ENCODE measurements around the gene KDM2A.
A peak's percentile ranks its signal among the peaks of the same experiment; 100 is the strongest.

KDM2A gene

DNA sequence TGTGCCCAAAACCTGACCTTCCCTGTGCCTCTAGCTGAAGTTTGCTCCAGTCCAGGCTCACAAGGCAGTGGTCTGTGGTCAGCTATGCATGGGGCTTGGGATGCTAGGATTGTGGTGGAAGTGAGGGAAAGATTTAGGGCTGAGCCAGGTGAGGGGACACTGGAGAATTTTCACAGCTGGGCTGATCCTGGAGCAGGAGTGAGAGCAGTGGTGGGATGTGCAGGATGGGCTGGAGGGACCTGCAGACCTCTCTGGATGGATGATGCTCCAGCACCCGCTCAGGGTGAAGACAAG is 23.9 kb upstream of the KDM2A start:
- DNase-seq (ENCODE audit: insufficient read length) (no peak), FAIRE-seq (no peak)
- TF ChIP-seq POLR2A (IDR thresholded peaks at IDR 0.05; ENCODE audit: low read depth, low read length) (no peak), TAF1 (IDR thresholded peaks at IDR 0.05; ENCODE audit: borderline replicate concordance, low read depth, low read length) (no peak), POLR2AphosphoS5 (IDR thresholded peaks at IDR 0.05; ENCODE audit: low read depth, low read length) (no peak)

DNA sequence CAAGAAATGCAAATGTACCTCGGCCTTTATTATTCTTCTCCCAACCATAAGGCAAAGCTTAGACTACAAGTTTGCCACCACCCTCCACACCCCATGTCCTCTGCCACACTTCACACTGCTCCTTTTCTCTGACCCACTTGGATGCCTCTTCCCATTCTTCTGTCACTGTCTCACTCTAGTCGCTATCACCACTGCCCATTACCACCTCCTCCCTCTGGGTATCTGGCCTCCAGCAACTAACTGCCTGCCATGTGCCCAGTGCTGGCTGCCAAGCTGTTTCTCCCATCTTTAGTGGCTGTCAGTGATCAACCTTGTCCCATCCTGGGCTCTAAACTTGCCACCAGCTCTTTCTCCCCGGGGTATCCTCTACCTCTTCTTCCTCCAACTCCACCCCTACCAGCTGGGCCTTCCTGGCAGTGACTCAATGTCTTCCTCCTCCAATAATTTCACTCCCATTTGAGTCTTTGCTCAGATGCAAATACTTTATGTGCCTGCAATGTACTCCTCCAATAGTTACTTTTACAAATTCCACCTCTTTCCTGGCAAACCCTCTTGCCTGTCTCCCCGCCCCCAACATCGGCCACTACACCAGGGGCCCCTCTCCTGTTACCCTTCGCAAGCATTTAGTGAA is 20.1 kb upstream of the KDM2A start:
- FAIRE-seq (peak; percentile 82), DNase-seq (ENCODE audit: insufficient read length) (no peak)
- TF ChIP-seq POLR2A (IDR thresholded peaks at IDR 0.05; ENCODE audit: low read depth, low read length) (no peak), POLR2AphosphoS5 (IDR thresholded peaks at IDR 0.05; ENCODE audit: low read depth, low read length) (no peak), TAF1 (IDR thresholded peaks at IDR 0.05; ENCODE audit: borderline replicate concordance, low read depth, low read length) (no peak)

DNA sequence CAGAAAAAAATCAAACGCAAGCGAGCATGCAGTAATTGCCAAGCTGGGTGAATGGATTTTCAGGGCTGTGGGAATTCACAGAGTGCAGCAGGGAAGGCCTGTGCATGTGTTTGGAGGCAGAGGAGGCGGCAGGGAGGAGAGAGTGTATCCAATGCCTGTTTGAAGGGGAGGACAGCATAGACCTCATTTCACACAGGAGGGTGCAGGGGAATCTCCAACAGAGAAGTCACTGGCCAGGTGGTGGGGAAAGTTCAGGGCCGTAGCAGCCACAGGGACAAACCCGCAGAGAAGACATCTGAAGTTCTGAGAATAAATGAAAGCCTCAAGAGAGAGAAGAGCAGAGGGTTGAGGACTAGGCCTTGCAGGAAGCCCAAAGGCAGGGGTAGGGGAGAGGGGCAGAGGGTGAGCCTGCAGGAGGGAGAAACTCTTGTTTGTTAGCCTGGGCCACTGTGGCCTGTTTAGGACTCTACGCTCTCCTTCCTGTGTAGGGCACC is 19.2 kb upstream of the KDM2A start:
- FAIRE-seq: peak; percentile 96
- TF ChIP-seq POLR2AphosphoS5 (IDR thresholded peaks at IDR 0.05; ENCODE audit: low read depth, low read length): no peak
- TF ChIP-seq POLR2A (IDR thresholded peaks at IDR 0.05; ENCODE audit: low read depth, low read length): peak; percentile 50; the same call in 1 of the 2 replicates
- no peak for DNase-seq (ENCODE audit: insufficient read length)

DNA sequence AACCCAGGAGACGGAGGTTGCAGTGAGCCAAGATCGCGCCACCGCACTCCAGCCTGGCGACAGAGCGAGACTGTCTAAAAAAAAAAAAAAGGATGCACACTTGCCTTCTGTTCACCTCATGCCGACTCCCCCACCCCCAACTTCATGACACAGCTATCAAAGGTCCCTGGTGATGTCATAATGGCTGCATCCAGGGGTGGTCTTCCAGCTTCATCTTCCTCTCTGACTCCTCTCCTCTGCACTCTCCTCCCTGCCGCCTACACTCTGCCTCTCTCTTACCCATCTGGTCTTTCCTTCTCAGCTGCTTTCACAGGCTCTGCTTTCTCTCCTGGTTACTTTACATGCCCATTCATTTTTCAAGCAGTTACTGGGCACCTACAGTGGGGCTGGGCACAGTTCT is 16.4 kb upstream of the KDM2A start:
- no peak for TF ChIP-seq POLR2AphosphoS5 (IDR thresholded peaks at IDR 0.05; ENCODE audit: low read depth, low read length)
- no peak for TF ChIP-seq TAF1 (IDR thresholded peaks at IDR 0.05; ENCODE audit: borderline replicate concordance, low read depth, low read length)
- no peak for TF ChIP-seq POLR2A (IDR thresholded peaks at IDR 0.05; ENCODE audit: low read depth, low read length)
- DNase-seq (ENCODE audit: insufficient read length) (no peak), FAIRE-seq (no peak)

DNA sequence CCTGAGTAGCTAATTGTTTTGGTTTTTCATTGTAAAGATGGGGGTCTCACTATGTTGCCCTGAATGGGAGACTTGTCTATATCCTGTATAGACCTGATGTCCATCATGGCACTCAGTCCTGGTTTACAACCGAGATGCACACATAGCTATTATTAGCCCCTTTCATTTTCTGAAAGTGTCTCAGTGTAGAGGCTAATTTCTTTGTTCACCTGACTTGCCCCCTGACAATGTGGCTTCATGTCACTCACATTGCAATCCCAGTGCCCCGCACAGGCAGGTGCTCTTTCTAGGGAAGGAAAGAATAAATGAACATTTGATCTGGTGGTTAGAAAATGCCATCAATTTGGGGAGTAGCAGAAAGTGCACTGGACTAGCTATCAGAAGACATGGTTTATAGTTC is 13.1 kb upstream of the KDM2A start:
- FAIRE-seq: peak; percentile 71
- TF ChIP-seq POLR2AphosphoS5 (IDR thresholded peaks at IDR 0.05; ENCODE audit: low read depth, low read length) (no peak), TAF1 (IDR thresholded peaks at IDR 0.05; ENCODE audit: borderline replicate concordance, low read depth, low read length) (no peak), POLR2A (IDR thresholded peaks at IDR 0.05; ENCODE audit: low read depth, low read length) (no peak)

DNA sequence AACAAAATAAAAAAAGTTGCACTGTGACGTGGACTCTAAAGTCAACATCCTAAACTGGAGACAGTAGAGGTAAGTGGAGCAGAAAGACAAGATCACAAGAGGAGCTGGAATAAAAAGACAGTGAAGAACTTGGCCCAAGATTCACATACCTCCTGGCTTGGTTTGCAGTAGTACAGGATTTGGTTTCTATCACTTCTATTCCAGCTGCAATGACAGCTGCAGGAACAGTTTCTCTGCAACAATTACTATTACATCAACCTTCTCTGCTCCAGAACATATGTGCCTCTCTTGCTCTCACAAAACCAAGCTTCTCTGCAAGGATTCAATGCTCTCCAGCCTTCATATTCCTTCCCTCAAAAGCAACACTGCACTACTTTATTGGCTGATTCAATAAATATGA is 7.8 kb upstream of the KDM2A start:
- no peak for DNase-seq (ENCODE audit: insufficient read length)
- no peak for FAIRE-seq
- no peak for TF ChIP-seq TAF1 (IDR thresholded peaks at IDR 0.05; ENCODE audit: borderline replicate concordance, low read depth, low read length)
- no peak for TF ChIP-seq POLR2AphosphoS5 (IDR thresholded peaks at IDR 0.05; ENCODE audit: low read depth, low read length)
- no peak for TF ChIP-seq POLR2A (IDR thresholded peaks at IDR 0.05; ENCODE audit: low read depth, low read length)

More for the DNA sequence above, 13.1 kb upstream of the KDM2A start:
- no peak for DNase-seq (ENCODE audit: insufficient read length)

DNA sequence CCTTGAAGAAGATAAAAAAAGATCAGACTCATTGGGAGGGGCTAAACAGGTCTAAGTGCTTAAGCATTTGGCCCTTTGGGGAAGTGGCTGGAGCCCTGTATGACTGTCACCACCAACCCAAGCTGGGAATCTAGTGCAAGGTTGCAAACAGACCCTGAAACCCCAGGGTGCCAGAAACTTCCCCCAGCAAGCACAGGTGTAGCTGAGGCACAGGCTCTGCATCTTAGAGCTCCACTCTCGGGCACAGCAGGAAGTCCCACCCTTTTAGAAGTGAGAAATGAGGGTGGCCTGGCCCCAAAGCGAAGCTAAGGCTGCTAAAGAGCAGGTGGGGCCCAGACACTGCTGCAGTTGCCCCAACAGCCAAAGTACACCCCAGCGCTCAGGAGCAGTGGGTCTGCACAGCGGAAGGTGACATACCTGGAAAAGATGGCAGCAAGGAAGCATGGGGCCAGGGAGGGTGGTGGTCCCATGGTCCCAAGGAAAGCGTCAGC is 5.8 kb upstream of the KDM2A start:
- TF ChIP-seq TAF1 (IDR thresholded peaks at IDR 0.05; ENCODE audit: borderline replicate concordance, low read depth, low read length): no peak
- no peak for TF ChIP-seq POLR2A (IDR thresholded peaks at IDR 0.05; ENCODE audit: low read depth, low read length)
- TF ChIP-seq POLR2AphosphoS5 (IDR thresholded peaks at IDR 0.05; ENCODE audit: low read depth, low read length): no peak
- peak; percentile 67 for DNase-seq (ENCODE audit: insufficient read length)
- peak; percentile 89 for FAIRE-seq

DNA sequence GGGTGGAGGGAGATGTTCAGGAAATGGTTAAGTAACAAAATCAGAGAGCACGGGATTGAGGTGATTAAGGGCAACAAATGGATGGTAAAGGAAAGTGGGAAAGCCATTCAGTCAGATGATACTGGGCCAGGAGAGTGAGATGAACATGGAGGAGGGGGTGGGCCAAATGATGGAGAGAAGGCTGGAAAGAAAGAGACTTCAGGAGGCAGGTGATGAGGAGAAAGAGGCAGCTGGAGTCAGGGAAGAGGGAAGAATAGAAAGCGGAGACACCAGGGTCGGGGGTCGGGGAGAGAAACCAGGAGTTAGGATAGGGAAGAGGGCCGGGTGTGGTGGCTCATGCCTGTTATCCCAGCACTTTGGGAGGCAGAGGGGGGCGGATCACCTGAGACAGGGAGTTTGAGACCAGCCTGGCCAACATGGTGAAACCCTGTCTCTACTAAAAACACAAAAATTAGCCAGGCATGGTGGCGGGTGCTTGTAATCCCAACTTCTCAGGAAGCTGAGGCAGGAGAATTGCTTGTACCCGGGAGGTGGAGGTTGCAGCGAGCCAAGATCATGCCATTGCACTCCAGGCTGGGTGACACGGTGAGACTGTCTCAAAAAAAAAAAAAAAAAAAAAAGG is 4.7 kb upstream of the KDM2A start:
- TF ChIP-seq POLR2AphosphoS5 (IDR thresholded peaks at IDR 0.05; ENCODE audit: low read depth, low read length) (no peak), TAF1 (IDR thresholded peaks at IDR 0.05; ENCODE audit: borderline replicate concordance, low read depth, low read length) (no peak), POLR2A (IDR thresholded peaks at IDR 0.05; ENCODE audit: low read depth, low read length) (no peak)
- DNase-seq (ENCODE audit: insufficient read length) (no peak), FAIRE-seq (no peak)

DNA sequence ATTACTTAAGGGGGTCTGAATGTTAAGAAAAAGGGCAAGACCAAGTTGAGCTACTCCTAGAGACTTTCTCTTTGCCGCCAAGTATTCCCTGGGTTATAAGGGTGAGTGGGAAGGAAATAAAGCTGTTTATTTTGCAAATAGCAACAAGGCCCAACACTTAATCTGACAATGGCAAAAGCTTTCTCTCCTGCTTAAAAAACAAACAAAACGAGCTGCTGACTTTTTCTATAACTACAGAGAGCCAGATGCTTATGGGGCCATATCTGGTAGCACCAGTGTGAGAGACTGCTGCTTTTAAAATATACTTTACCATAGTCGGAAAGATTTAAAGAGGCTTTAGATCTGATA is 2.3 kb upstream of the KDM2A start:
- FAIRE-seq: peak; percentile 33
- DNase-seq (ENCODE audit: insufficient read length): no peak
- TF ChIP-seq POLR2AphosphoS5 (IDR thresholded peaks at IDR 0.05; ENCODE audit: low read depth, low read length): no peak
- no peak for TF ChIP-seq TAF1 (IDR thresholded peaks at IDR 0.05; ENCODE audit: borderline replicate concordance, low read depth, low read length)
- no peak for TF ChIP-seq POLR2A (IDR thresholded peaks at IDR 0.05; ENCODE audit: low read depth, low read length)

DNA sequence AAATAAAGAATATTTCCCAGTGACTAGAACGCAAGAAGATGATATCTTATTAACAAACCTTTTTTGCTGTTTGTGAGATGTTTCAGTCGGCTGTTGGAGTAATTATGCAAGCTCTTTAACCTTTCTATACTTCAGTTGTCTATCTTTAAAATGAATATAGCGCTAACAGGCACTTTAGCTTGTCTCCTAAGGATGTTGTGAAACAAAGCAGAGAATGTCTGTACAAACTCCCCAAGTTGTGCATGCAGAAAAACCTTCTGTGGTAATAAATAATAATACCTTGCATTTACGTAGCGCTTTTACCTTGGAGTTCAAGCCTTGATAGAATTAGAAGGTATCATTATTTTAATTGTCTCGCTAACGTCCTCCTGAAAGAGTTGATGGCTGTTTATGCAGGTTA is 1.9 kb upstream of the KDM2A start:
- no peak for DNase-seq (ENCODE audit: insufficient read length)
- FAIRE-seq: no peak
- TF ChIP-seq POLR2A (IDR thresholded peaks at IDR 0.05; ENCODE audit: low read depth, low read length) (no peak), TAF1 (IDR thresholded peaks at IDR 0.05; ENCODE audit: borderline replicate concordance, low read depth, low read length) (no peak), POLR2AphosphoS5 (IDR thresholded peaks at IDR 0.05; ENCODE audit: low read depth, low read length) (no peak)

DNA sequence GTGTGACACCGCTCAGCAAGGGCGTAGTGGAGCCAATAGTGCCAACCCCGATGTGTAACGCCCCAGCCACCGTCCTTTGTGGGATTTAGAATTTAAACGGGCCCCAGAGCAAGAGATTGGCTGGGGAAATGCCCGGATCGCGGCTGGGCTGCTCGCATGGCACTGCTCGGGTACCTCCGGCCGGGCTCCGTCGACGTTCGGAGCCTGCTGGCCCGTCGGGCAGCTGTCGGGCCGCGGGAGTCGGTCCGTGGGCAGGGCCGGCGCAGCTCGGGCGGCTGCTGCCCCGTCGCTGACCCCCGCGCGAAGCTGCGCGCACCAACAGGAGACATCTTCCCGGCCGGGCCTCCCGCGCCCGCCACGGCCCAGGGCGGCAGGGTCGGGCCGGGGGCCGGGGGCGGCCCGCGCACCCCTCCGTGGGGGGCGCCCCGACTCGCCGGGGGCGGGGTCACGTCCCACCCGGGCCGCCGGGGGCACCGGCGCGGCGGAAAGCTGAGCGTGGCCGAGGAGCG is 1.3 kb upstream of the KDM2A start:
- TF ChIP-seq POLR2AphosphoS5 (IDR thresholded peaks at IDR 0.05; ENCODE audit: low read depth, low read length) (no peak), TAF1 (IDR thresholded peaks at IDR 0.05; ENCODE audit: borderline replicate concordance, low read depth, low read length) (no peak), POLR2A (IDR thresholded peaks at IDR 0.05; ENCODE audit: low read depth, low read length) (no peak)
- DNase-seq (ENCODE audit: insufficient read length) (no peak), FAIRE-seq (peak; percentile 71)

DNA sequence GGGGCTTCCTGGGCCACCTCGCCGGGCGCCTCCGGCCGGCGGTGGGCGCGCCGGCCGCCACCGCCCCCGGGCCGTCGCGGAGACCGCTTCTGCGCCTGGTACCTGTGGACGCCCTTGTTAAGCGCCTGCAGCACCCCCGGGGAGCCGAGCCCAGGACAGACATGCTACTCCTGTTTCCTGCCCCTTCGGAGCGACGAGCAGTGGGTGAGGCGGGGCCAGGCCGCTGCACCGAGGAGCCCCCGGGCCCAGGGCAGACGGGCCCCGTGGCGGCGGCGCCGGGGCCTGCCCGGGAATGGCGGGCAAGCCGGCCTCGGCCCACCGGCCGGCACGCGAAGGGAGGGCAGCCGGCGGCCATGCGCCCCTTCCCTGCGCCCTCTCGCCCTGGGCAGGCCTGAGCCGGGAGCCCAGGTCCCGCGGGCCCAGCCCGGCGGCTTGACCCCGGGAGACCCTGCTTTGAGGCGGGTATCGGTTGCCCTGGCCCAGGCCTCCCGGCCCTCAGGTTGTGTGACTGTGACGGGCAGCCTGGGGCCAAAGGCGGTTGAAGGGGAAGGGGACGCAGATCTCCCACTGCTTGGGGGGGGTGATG is 789 bp upstream of the KDM2A start:
- TF ChIP-seq POLR2AphosphoS5 (IDR thresholded peaks at IDR 0.05; ENCODE audit: low read depth, low read length): no peak
- TF ChIP-seq POLR2A (IDR thresholded peaks at IDR 0.05; ENCODE audit: low read depth, low read length): peak; percentile 62
- DNase-seq (ENCODE audit: insufficient read length): peak; percentile 49
- no peak for FAIRE-seq
